Stimulated activated CD4-positive, alpha-beta T cell treated with anti-CD3 and anti-CD28 coated beads, Interleukin-2, amount 100 ng/mL, for 4 hours (primary cell): ENCODE measurements around the gene SLC6A1.

ENCODE experiments used
- DNase-seq: peaks from one replicate; pipeline ENCODE4 v3.0.0-alpha.2; 2020; ENCODE audit warnings: low read depth

Gene SLC6A1

DNA sequence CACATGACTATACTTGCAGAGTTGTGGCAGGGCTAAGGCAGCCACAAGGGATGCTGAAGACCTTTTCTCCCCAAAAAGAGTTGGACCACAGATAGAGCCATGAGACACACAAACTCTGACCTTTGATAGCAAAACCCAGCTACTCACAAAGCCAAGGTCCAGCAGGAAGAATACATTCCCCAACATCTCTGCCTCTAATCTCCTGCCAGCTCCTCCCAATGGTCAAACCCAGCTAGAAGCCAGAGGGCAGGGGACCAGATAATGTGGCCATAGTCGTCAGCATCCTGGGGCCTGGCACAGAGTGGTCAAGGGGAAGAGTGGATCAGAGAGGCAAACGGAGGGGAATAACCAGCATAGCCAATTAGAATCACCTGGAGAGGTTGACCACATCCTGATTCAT, 28.2 kb downstream of the SLC6A1 start:
- DNase-seq: no peak

DNA sequence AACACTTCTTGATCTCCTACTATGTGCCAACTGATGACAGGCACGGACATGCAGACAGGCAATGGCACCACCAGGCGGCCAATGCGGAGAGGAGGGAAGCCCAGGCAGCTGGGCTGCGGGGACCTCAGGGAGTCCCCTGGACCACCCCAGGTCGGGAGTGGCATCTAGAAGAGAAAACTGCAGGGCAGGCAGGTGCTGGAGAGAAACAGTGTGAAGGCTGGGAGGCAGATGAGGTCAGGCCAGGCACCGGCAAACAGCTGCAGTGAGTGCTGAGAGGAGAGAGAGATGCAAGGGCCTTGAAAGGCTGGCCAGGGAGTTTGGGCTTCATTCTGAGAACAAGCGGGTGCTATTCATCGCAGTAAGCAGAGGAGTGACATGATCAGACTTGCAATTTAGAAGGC, 29.1 kb downstream of the SLC6A1 start:
- no peak for DNase-seq

DNA sequence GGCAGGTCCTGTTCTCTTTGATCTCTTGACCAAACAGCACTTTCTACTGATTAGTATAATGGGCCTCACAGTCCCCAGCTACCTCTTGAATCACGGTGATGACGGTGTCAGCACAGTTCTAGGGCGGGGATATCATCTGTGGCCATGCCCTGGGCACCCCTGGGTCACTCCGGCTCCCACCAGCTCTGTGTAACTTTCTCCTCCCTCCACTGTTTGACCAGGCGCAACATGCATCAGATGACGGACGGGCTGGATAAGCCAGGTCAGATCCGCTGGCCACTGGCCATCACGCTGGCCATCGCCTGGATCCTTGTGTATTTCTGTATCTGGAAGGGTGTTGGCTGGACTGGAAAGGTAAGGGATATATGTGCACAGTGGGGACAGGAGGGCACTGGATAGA, 29.6 kb downstream of the SLC6A1 start:
- no peak for DNase-seq

DNA sequence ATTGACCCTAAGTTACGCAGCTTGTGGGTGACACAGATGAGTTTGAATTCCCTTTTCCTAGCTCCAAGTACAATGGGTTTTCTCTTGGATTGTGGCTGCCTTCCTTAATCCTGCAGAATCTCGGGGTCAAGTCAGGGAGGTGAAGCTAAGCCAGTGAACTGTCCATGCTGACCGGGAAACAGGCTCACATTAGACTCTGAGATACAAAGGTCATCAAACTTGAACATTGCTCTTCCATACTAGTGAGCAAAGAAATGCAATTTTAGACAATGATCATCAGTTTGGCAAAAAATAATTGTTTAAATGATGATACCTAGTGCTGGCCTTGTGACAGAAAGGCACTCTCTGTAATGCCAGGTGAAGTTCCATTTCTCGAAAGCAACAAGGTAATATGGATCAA, 31.6 kb downstream of the SLC6A1 start:
- no peak for DNase-seq

DNA sequence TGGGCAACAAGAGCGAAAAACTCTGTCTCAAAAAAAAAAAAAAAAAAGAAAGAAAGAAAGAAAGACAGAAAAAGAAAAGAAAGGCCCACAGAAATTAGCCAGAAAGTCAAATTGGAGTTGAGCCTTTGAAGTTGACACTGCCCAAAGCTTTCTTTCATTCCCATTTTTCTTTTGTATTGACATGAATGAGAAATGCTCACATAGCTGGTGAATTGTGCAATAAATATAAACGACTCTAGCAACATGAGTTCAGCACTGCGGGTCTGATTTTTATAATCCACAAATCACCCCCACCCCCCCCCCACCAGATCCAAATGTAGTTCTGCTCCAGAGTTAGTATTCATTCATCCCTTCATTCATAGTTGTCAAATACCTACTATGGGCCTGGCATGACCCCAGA, 37.4 kb downstream of the SLC6A1 start:
- no peak for DNase-seq

DNA sequence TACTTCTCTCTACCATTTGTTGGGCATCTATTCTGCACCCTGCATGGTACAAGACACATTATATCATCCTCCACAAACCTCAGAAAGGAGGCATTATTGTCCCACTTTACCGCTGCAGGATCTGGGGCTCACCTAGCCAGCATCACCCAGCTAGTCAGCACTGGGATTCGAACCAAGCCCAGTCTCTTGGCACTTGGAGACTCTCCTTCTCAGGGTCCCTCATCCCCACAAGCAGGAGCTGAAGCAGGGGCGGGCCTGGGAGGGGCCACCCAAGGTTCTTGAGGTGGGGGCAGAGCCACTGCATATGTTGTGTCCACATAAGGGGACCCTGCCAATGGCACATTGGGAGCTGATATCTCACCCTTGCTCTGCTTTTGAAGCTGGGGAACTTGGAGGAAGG, 41.3 kb downstream of the SLC6A1 start:
- no peak for DNase-seq

DNA sequence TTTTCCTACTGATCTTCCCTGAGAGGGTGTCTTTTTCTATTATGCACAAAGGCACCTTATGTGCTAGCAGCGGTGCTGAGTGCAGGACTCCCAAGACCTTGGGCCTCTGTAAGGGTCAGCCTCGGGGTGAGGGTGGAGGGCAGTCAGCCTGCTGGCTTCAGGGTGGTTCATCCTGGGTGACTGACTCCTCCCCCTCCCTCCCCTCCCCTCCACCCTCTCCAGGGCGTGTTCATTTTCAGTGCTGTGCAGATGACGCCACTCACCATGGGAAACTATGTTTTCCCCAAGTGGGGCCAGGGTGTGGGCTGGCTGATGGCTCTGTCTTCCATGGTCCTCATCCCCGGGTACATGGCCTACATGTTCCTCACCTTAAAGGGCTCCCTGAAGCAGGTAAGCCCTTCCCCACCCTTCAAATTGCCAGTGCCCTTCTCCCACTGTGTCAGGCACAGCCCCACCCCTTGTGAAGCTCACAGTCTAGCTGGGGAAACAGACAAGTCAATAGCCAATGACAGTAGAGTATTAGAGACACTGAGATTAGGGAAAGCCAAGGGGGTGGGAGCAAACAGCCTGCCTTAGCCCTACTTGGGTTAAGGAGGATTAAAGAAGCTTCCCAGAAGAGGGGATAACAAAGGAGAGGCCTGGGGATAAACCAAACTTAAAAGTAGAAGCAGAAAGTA, 41.9 kb downstream of the SLC6A1 start:
- no peak for DNase-seq

DNA sequence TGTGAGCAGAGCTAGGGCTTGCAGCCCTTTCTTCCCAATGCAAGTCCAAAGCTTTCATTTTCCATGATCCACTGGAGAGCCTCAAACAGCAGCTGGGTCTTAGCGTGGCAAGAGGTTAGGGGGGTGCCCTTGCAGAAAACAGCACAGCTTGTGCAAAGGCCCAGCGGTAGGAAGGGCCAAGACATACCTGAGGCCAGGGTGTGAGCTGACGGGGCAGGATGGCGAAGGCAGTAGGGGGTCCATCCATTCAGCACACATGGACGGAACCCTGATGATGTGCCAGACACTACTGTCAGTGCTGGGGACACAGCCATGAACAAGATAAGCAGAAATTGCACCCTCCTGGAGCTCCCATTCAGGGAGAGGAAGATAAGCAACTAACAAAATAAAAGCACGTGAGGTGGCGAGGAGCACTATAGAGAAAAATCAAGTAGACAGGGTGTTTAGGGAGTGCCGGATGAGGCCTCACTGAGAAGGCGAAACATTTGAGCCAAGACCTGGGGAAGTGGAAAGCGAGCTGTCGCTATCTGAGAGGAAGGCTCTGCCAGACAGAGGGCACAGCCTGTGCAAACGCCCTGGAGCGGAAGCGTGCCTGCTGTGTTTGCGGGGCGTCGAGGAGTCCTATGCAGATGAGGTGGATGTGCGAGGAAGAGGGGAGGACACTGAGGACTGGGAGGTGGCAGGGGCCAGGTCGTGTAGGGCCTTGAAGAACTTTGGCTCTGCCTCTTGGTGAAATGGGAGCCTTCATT, 43.4 kb downstream of the SLC6A1 start:
- no peak for DNase-seq

DNA sequence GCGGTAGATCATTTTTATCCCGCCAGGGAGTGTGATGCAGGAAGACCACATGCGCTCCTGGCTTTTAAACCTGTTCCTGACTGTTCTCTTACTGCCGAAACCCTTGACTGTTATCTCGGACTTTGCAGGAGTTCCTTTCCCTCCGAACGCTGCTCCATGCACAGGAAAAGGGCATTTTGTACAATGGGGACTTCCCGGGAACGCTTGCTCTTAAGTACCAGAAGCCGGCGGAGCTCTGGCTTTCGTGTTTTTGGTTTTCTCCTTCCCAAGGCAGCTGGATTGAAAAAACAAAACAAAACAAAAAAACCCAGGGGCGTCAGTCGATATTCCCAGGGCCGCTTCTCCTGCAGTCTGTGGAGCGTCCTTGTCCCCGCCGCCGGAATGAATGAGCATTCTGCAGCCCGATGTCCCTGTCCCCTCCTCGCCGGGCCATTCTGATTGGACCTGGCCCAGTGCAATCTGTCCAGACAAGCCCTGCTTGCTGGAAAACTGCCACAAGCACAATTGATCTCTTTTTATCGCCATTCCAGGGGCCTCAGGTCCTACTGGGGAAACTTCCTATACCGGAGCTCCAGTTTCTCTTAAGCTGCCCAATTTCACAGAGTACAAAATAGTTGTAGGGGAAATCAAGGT, 44.8 kb downstream of the SLC6A1 start:
- no peak for DNase-seq

DNA sequence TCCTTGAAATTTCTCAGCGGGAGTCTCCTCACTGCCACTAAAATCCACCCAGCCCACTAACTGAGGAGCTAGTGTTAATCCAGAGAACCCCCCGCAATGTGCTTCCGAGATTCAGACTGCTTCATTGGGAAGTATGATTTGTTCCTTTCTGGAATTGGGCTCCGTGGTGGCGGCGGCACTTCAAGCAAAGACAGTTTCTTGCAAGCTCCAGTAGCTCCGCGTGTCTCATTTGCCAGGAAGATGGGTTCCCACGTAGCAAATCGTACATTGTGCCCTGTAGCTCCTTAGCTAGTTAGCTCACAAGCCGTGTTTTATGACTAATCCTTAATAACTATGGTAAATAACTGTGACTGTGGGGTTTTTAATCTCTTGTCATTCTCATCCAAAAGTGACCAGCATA, 45.4 kb downstream of the SLC6A1 start:
- DNase-seq: no peak

DNA sequence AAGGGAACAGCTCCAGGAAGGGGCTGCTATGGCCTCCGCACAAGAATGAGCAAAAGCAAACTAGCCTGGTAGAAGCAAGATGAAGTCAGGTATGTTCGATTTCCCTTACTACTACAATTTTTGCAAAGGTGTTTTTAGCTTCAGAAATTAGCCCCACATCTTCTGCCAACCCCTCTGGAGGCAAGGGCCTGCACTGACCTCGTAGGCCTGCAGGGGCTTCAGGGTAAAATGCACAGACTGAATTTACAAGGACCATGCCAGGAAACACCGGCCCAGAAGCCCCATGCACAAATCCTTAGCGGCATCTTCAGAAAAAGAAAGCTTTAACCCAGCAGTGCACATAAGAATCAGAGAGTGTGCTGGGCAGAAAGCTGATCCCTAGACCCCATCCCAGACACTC, 53.0 kb downstream of the SLC6A1 start:
- no peak for DNase-seq

DNA sequence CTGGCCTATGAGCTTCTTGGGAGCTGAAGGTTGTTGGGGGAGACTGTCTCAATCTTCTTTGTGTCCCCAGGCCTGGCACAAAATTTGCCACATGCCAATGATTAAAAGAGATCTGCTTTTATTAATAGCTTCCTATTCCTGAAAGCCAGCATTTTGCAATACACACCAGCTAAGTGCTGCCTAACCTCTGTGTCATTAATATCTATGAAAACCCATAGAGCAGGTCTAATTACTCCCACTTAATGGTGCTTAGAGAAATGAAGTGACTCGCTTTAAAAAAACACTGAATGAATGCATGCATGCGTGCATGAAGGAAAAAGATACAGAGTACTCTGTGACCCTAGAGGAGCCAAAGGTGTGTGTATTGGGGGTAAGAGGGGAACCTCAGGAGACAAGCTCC, 55.0 kb downstream of the SLC6A1 start:
- DNase-seq: no peak

DNA sequence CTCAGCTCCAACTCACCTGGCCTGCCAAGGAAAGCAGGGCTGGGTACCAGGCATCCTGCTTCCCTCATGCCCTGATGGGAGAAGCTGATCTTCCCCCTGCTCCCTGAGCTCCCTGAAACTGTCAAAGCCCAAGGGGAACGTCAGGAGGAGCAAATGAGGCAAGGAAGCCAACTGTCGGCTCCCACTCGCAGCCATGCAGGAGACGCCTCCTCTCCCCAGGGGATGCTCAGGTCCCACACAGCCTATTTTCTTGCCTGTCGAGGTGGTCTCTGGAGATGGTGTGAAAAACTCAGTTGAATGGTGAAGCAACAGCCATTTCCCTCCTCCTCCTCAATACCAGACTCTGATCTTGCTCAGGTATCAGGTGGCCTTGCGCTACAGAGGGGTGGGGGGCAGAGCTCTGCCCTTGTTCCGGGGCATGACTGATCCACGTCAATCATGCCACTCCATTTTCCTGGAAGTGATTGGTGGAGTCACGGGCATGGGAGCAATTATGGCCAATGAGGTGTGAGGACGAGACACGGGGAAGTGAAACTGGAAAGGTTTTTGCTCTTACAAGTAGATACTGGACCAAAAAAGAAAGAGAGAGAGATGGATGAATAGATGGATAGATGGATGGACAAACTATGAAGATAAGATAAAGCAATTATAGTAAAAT, 58.2 kb downstream of the SLC6A1 start:
- no peak for DNase-seq

DNA sequence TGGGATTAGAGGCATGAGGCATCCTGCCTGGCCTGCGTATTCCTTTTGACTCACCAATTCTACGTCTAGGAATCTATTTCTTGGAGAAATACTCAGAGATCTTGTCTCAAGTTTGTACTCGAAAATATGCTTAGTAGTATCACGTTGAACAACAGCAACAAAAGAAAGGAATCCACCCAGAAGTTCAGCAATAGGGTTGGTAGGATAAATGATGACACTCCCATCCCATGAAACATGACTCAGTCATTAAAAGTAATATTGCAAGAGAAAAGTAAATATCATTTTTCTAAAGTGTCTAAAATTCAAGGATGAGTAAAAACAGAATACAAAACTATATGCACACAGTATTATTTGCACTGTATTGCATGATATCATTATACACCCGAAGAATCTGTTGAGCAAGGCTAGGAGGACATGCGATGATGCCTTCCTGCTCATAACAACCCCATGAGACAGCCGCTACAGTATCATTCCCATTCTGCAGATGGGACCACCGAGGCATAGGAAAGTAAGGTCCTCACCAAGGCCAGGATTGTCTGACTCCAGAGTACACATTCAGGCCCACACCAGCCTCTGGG, 61.5 kb downstream of the SLC6A1 start:
- DNase-seq: no peak

DNA sequence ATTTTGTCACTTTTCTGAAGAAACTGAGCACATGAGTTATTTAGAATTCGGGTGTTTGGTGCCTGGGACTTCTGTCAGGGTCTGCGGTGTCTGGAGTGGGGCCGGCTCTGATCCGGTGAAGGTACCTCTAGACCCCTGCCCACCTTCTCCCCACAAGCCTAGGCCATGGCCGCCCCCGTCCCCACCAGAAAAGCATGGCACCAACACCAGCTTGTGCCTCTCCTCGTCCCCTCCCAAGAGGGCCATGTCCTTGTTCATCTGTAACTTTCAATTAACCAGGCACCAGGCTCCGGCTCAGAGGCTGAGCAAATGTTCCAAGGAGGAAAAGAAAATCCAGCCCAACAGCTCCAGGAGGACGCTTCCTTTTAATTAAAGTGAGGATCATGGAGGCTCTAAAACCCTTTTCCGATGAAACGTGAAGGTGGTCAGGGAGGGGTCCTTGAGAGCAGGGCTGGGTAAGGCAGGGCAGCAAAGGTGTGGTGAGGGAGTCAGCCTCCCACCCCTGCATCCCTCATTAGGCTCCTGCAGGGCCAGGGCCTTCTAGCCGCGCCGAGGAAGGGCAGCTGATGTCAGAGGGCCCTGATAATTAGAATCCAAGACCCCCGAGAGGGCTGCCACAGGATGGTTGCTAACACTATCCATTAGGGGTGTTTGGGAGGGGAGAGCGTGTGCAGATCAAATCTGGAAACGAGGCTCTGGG, 62.3 kb downstream of the SLC6A1 start:
- no peak for DNase-seq

DNA sequence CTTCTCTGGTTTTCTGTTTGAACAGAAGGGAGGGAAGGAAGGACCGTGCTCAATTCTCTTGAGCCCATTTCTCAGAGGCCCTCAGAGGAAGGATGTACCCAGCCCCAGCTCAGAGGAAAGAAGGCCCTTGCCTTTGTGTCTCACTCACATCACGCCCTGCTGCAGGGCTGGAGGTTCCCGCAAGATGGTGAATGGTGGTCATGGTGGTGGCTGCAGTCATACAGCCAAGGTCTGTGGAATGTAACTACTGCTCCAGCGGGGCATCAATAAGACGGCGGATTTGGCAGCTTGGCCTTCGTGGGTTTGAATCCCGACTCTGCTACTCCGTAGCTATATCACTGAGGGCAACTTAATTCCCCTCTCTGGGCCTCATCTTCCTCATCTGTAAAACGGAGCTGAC, 62.9 kb downstream of the SLC6A1 start:
- no peak for DNase-seq

DNA sequence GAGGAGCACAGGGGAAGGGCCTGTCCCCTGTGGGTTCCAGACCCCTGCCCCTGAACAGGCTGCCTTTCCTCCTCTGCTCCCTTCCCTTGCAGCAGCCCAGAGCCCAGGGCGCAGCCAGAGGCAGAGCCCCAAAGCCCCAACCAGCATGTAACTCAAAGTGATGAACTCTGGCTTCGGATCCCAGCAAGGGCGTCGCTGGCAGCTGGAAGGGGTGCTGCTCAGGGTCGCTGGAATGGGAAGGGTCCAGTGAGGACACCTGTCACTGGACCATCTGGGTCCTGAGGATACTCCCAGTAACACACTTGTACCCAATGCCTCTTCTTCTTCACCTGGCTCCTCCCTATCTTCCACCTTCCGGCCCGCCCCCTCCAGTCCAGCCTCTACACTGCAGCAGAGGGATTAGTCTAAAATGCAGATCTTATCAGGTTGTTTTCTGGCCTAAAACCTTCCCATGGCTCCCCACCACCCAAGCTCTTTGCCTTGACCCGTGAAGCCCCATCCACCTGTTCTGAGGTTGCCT, 64.0 kb downstream of the SLC6A1 start:
- no peak for DNase-seq

DNA sequence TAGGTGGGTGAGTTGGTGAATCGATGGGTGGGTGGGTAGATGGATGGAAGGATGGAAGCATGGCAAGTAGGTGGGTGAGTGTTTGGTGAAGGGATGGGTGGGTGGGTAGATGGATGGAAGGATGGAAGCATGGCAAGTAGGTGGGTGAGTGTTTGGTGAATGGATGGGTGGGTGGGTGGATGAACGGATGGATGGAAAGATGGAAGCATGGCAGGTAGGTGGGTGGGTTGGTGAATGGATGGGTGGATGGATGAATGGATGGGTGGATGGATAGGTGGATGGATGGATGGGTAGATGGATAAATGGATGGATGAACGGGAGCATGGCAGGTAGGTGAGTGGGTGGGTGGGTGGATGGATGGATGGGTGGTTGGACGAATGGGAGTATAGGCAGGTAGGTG, 65.1 kb downstream of the SLC6A1 start:
- DNase-seq: no peak

DNA sequence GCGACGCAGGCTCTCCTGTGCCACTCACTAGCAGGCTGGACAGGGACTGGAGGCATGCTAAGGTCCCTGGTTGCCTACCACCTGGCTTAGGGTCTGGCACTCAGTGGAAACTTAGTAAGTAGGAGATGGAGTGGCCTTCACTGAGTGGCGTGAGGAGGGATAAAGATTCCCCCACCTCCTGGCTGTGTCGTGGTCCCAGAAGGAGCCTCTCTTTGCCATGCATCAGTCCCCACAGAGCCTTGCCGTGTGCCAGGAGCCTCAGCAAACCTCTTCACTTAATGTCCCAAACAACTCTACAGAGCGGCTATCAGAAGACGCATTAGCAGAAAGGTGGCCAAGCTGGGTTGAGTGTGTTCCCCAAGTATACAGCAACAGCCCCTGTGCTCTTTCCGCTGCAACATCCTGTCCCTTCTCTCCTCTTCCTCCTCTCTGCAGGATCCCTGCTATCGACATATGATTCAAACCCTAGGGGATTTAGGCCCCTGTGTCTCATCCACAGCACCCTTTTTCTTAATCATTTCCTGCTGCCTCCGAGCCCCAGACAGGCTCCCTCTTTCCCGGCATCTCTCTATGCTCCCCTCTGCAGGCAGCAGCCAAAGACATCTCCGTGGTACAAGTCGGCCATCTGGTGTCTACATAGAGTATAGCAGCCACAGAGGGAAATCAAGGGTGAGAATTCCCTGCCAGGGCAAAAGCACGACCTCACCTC, 66.7 kb downstream of the SLC6A1 start:
- no peak for DNase-seq

DNA sequence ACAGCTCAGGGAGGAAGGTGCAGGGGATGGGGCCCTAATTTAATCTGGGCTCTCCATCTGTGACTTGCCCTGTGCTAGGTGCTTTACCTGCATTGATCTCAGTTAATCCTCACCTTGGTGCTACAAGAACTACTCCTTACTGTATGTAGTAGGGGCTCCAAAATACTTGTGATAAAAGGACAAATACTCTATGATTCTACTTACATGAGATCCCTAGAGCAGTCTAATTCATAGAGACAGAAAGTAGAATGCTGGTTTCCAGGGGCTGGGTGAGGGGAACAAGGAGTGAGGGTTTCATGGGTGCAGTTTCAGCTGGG, 67.2 kb downstream of the SLC6A1 start:
- no peak for DNase-seq

DNA sequence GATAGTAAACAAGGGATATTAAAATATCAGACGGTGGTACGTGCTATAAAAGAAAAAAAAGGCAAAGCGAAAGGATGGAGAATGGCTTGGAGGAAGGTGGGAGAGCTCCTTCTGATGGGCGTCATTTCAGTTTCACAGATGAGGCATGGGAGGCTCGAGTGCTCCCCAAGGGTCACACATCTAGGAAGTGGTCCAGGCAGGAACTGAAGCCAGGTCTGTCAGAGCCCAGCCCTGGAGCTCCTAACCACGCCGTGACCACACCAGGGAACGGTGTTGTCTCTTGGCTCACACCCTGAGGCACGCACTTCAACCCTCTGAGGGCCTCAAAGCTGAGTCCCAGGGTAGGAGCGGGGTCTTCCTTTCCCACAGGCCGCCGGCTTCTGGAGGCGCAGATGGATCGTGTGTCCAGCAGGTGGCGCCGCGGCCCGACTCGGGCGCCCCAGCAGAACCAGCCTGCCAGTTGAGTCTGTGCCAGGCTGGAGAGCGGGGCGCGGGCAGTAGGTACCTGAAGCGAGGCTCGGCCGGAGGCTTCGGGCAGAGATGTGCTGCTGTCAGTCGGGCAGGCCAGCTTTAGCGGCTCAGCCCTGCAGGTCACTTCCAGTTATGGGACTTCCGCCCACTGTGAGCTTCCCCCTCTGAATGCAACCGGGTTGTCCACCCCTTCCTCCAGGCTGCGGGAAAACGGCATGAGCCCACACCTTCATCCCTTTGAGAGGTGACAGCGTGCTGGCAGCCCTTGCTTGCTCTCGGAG, 68.1 kb downstream of the SLC6A1 start:
- DNase-seq: no peak
